ENCODE data around the gene AP4M1. TPM values are rescaled to one million over a fixed set of nuclear protein-coding genes. Genes with fewer than 3 reads are reported as not detected.

AP4M1 gene
- total and polyA plus RNA-seq, 9 of the 15 experiments (the other 6 are each of a cell fraction or from before 2014, with no cell fraction given) = 1.3 to 30.9 (median 14.1) TPM

DNA sequence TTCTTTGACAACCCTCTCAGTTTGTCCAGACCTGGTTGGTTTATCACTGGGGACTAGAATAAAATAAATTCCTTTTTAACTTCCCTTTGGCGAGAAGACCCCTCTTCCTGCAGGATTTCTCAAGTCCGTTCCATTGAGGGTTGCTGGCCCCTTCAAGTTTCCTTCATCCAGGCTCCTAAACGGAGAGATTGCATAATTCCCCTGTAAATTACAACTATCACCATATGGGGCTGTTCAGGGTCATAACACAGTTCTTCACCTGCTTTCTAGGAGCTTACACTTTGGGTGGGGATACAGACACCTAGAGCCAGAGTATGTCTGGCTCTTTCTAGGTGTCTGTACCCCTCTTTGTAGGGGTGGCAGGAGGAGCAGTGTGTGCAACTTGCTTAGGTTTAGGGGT lies 15.9 kb upstream of the AP4M1 start:
- peaks cover 8% of the 10 kb centered on the region for H3K36me3 ChIP-seq (ENCODE audit: control insufficient read depth, insufficient read depth, low read length)
- no peaks in the 10 kb centered on the region for H3K9me1 ChIP-seq (ENCODE audit: control insufficient read depth, insufficient read depth, low read length)
- no peak overlapping the region for H3K4me2 ChIP-seq (ENCODE audit: insufficient read depth, low read length)
- peak overlapping the region; percentile 26 for H2AFZ ChIP-seq (ENCODE audit: low read depth, low read length)
- H3K9me3 ChIP-seq (replicated peaks; ENCODE audit: control insufficient read depth, insufficient read depth, low read depth, low read length) = no peaks in the 10 kb centered on the region
- in situ Hi-C loops (cut with MboI) = no loop called here
- no peak overlapping the region for H3K27ac ChIP-seq (ENCODE audit: extremely low read depth, low read depth, low read length)
- intact Hi-C loops (cut with micrococcal nuclease) = no loop called here
- 56% methylated on average over 3 of the region's 3 CpGs for WGBS (ENCODE audit: insufficient coverage, low coverage, missing lambda C conversion rate)
- no peak overlapping the region for H3K4me3 ChIP-seq
- FAIRE-seq (no peak), ATAC-seq (no peak), DNase-seq (ENCODE audit: extremely low read depth in 1 of 4, low spot score in 3 of 4) (no peak)
- POLR2A ChIA-PET = interaction anchor here (0.8 to 2.1 kb wide), 3 partner anchors 8 to 15 kb away, joined by 4 to 10 read pairs (median 8); no protein-coding TSS in a partner anchor
- peaks cover 31 to 43% of the 10 kb centered on the region in 2 experiments for H3K4me1 ChIP-seq (replicated peaks in 1 of 2; ENCODE audit: control insufficient read depth in 2 of 2, insufficient read depth in 2 of 2, low read length in 2 of 2)
- no peaks in the 10 kb centered on the region for H4K20me1 ChIP-seq (replicated peaks; ENCODE audit: control insufficient read depth, insufficient read depth, low read length)
- BruUV-seq (replicated peaks) = no TSS peak
- CTCF ChIA-PET (ENCODE audit: low intra/inter-chr PET ratio) = interaction anchor here (0.6 kb wide), 1 partner anchor 94 kb away, joined by 5 read pairs; no protein-coding TSS in a partner anchor
- H3K27me3 ChIP-seq (ENCODE audit: control insufficient read depth in 2 of 2, insufficient read depth in 2 of 2, low read length in 2 of 2) = no peaks in the 10 kb centered on the region
- H3K9ac ChIP-seq (ENCODE audit: insufficient read depth in 1 of 2, low read depth in 2 of 2, low read length in 2 of 2) = no peak overlapping the region
- H3K79me2 ChIP-seq (ENCODE audit: control insufficient read depth, insufficient read depth, low read length) = peaks cover 29% of the 10 kb centered on the region
- no peak for TF ChIP-seq TAF1 (IDR thresholded peaks at IDR 0.05; ENCODE audit: control insufficient read depth, extremely low read depth, insufficient read depth, low read length, severe bottlenecking)
- TF ChIP-seq, protein P1, sequence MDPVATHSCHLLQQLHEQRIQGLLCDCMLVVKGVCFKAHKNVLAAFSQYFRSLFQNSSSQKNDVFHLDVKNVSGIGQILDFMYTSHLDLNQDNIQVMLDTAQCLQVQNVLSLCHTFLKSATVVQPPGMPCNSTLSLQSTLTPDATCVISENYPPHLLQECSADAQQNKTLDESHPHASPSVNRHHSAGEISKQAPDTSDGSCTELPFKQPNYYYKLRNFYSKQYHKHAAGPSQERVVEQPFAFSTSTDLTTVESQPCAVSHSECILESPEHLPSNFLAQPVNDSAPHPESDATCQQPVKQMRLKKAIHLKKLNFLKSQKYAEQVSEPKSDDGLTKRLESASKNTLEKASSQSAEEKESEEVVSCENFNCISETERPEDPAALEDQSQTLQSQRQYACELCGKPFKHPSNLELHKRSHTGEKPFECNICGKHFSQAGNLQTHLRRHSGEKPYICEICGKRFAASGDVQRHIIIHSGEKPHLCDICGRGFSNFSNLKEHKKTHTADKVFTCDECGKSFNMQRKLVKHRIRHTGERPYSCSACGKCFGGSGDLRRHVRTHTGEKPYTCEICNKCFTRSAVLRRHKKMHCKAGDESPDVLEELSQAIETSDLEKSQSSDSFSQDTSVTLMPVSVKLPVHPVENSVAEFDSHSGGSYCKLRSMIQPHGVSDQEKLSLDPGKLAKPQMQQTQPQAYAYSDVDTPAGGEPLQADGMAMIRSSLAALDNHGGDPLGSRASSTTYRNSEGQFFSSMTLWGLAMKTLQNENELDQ (CRISPR knock-in tag; IDR thresholded peaks at IDR 0.05; ENCODE audit: borderline replicate concordance) = no peak
- TF ChIP-seq CEBPB (tag; IDR thresholded peaks at IDR 0.05) = peak; percentile 80
- TF ChIP-seq, protein P2, sequence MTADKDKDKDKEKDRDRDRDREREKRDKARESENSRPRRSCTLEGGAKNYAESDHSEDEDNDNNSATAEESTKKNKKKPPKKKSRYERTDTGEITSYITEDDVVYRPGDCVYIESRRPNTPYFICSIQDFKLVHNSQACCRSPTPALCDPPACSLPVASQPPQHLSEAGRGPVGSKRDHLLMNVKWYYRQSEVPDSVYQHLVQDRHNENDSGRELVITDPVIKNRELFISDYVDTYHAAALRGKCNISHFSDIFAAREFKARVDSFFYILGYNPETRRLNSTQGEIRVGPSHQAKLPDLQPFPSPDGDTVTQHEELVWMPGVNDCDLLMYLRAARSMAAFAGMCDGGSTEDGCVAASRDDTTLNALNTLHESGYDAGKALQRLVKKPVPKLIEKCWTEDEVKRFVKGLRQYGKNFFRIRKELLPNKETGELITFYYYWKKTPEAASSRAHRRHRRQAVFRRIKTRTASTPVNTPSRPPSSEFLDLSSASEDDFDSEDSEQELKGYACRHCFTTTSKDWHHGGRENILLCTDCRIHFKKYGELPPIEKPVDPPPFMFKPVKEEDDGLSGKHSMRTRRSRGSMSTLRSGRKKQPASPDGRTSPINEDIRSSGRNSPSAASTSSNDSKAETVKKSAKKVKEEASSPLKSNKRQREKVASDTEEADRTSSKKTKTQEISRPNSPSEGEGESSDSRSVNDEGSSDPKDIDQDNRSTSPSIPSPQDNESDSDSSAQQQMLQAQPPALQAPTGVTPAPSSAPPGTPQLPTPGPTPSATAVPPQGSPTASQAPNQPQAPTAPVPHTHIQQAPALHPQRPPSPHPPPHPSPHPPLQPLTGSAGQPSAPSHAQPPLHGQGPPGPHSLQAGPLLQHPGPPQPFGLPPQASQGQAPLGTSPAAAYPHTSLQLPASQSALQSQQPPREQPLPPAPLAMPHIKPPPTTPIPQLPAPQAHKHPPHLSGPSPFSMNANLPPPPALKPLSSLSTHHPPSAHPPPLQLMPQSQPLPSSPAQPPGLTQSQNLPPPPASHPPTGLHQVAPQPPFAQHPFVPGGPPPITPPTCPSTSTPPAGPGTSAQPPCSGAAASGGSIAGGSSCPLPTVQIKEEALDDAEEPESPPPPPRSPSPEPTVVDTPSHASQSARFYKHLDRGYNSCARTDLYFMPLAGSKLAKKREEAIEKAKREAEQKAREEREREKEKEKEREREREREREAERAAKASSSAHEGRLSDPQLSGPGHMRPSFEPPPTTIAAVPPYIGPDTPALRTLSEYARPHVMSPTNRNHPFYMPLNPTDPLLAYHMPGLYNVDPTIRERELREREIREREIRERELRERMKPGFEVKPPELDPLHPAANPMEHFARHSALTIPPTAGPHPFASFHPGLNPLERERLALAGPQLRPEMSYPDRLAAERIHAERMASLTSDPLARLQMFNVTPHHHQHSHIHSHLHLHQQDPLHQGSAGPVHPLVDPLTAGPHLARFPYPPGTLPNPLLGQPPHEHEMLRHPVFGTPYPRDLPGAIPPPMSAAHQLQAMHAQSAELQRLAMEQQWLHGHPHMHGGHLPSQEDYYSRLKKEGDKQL (CRISPR knock-in tag; IDR thresholded peaks at IDR 0.05; ENCODE audit: borderline replicate concordance) = no peak
- no peak for TF ChIP-seq EP400 (IDR thresholded peaks at IDR 0.05)
- TF ChIP-seq ZNF197 (CRISPR knock-in tag; IDR thresholded peaks at IDR 0.05; ENCODE audit: low read depth) = no peak
- TF ChIP-seq HDAC6 (IDR thresholded peaks at IDR 0.05; ENCODE audit: low read depth, low read length) = no peak
- TF ChIP-seq NFYB (IDR thresholded peaks at IDR 0.05; ENCODE audit: extremely low read depth, insufficient read length) = no peak
- no peak for TF ChIP-seq SIRT6 (IDR thresholded peaks at IDR 0.05; ENCODE audit: low read depth, low read length)
- TF ChIP-seq, protein P3, sequence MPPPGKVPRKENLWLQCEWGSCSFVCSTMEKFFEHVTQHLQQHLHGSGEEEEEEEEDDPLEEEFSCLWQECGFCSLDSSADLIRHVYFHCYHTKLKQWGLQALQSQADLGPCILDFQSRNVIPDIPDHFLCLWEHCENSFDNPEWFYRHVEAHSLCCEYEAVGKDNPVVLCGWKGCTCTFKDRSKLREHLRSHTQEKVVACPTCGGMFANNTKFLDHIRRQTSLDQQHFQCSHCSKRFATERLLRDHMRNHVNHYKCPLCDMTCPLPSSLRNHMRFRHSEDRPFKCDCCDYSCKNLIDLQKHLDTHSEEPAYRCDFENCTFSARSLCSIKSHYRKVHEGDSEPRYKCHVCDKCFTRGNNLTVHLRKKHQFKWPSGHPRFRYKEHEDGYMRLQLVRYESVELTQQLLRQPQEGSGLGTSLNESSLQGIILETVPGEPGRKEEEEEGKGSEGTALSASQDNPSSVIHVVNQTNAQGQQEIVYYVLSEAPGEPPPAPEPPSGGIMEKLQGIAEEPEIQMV (tag; conservative IDR thresholded peaks at IDR 0.05; ENCODE audit: low read depth) = no peak
- no peak for TF ChIP-seq CBX3 (IDR thresholded peaks at IDR 0.05; ENCODE audit: borderline replicate concordance in 1 of 2, low read length in 2 of 2)

All from K562 (cell line).